Ovary (tissue), 9 donors: ENCODE results near the gene NHERF1. TPM values are rescaled to one million over a fixed set of nuclear protein-coding genes. Genes with fewer than 3 reads are reported as not detected.

ENCODE experiments used
- DNase-seq, 5 donors: peaks; one replicate each; pipeline ENCODE4 v3.0.0-alpha.2; 2019 to 2020
- H3K27ac ChIP-seq, 2 donors: fragments of 200-600 bp; one replicate each; pipeline versions ENCODE4 v1.5.1 to v1.8.0; 2019 to 2022
- H3K27me3 ChIP-seq: fragments of 200-600 bp; one replicate; pipeline ENCODE4 v1.8.0; 2022
- H3K36me3 ChIP-seq: fragments of 200-600 bp; sonication (generic); one replicate; pipeline ENCODE4 v1.5.1; 2019
- H3K4me1 ChIP-seq: one replicate; pipeline ENCODE4 v1.8.1; 2013; ENCODE audit warnings: mild to moderate bottlenecking, moderate library complexity; ENCODE audit not compliant: insufficient read depth
- H3K4me3 ChIP-seq: fragments of 200-600 bp; sonication (generic); one replicate; pipeline ENCODE4 v1.5.1; 2017
- H3K9me3 ChIP-seq, 2 donors: fragments of 200-600 bp in 1 of 2; sonication (generic) in 1 of 2; one replicate each; pipeline versions ENCODE4 v1.5.1 to v1.8.1; 2013 to 2019; ENCODE audit warnings: mild to moderate bottlenecking in 1 of 2, moderate library complexity in 1 of 2
- EP300 ChIP-seq: sonication (generic); formaldehyde crosslinking; IDR thresholded peaks from one replicate; pipeline ENCODE4 v1.6.1; 2017; ENCODE audit warnings: antibody characterized with exemption
- POLR2A ChIP-seq: fragments of 450-650 bp; IDR thresholded peaks from one replicate; pipeline ENCODE4 v1.6.1; 2017; ENCODE audit warnings: antibody characterized with exemption, mild to moderate bottlenecking, moderate library complexity
- WGBS, 3 donors: extraction: QIAGEN DNeasy Blood & Tissue Kit in 1 of 3; methylation state at CpG; one replicate each; pipeline versions ENCODE4 v1.1.5 to v1.1.7; 2013 to 2017; 5-methylcytosine and 5-hydroxymethylcytosine counted together
- intact Hi-C, 4 donors: fragments of 100-400 bp; cut with DNase I; formaldehyde crosslinking; loops; one replicate each; pipeline versions ENCODE4 v1.11.0 to v1.15.1; 2022 to 2023
- polyA plus RNA-seq, 2 donors: library from polyadenylated mRNA; stranded (reverse); fragments of 200-250 nt in 1 of 2; fragments of 350-450 nt in 1 of 2; fragmentation: Illumina TruSeq in 1 of 2; extraction: RNeasy Lipid Tissue Mini Kit (QIAGEN cat#74804) in 1 of 2; gene quantifications; one replicate each; pipeline ENCODE4 v1.2.3, GENCODE V29; 2013 to 2014
- total RNA-seq, 7 donors: library from RNA; depleted of rRNA in 2 of 7; stranded (reverse); fragments of >200 nt in 2 of 7; fragmentation: NEBNext Ultra II Directional in 3 of 7; extraction: Animal tissue kit (Norgen Biotek cat#: 25700) in 3 of 7; gene quantifications; one replicate each; pipeline versions ENCODE4 v1.1.0 to v1.2.4, GENCODE V29; 2016 to 2023
- TF ChIP-seq, protein P1 (sequence below), 3 donors: fragments of 450-650 bp in 2 of 3; fragments of 200-600 bp in 1 of 3; IDR thresholded peaks; one replicate each; pipeline versions ENCODE4 v1.5.1 to v1.8.0; 2016 to 2022; ENCODE audit warnings: antibody characterized with exemption in 3 of 3, mild to moderate bottlenecking in 1 of 3
- donor health status: DM: no; HTN: no; CAD: no; lungs with moderate emphysema.
- donor health status: DM: no; HTN: no; CAD: no.
- donor health status: Bipolar disorder and iron deficiency.
- donor health status: DM: yes; HTN: yes; CAD: no.
- donor health status: DM: no; HTN: no; CAD: no.
- donor health status: DM: yes; HTN: yes; CAD: no.

Gene NHERF1
- total and polyA plus RNA-seq, 9 donors = 12.1 to 101 (median 21.0) TPM

DNA sequence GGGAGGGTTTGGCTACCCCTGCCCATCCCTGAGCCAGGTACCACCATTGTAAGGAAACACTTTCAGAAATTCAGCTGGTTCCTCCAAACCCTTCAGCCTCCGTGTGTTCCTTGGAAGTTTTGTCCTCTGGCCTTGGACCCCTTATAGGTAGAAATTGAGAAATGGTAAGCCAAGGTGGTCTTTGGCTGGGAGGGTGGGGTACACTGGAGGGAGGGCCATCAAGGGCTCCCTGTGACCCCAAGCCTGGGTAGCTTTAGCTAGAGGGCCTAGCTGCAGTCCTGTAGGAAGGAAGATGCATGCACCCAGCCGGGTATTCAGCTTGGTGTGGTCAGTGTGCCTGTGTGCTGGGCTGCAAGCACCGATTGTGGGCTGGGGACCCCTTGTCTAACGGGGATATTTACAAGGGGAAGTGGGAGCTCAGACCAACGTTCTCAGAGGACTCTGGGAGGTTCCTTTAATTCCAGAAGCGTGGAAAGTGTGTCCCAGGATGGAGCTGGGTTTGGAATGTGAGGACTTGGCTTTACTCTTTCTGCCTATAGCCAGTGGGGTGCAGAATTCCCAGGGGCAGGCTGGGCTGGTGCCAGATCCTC, 20.9 kb downstream of the NHERF1 start:
- TF ChIP-seq EP300 (no peak), POLR2A (no peak)
- TF ChIP-seq, protein P1, sequence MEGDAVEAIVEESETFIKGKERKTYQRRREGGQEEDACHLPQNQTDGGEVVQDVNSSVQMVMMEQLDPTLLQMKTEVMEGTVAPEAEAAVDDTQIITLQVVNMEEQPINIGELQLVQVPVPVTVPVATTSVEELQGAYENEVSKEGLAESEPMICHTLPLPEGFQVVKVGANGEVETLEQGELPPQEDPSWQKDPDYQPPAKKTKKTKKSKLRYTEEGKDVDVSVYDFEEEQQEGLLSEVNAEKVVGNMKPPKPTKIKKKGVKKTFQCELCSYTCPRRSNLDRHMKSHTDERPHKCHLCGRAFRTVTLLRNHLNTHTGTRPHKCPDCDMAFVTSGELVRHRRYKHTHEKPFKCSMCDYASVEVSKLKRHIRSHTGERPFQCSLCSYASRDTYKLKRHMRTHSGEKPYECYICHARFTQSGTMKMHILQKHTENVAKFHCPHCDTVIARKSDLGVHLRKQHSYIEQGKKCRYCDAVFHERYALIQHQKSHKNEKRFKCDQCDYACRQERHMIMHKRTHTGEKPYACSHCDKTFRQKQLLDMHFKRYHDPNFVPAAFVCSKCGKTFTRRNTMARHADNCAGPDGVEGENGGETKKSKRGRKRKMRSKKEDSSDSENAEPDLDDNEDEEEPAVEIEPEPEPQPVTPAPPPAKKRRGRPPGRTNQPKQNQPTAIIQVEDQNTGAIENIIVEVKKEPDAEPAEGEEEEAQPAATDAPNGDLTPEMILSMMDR (IDR thresholded peaks at IDR 0.05) = no peak
- Histone ChIP-seq H3K9me3 (no peaks in the 10 kb centered on the region), H3K36me3 (no peaks in the 10 kb centered on the region), H3K27me3 (no peaks in the 10 kb centered on the region), H3K27ac (no peak overlapping the region), H3K4me1 (no peaks in the 10 kb centered on the region), H3K4me3 (no peak overlapping the region)
- intact Hi-C loops = no loop called here
- 33 to 42% (median 42%) methylated on average over 6 of the region's 6 CpGs for WGBS, 3 donors
- DNase-seq = no peak

- TF ChIP-seq, protein P1 (IDR thresholded peaks at IDR 0.05) = no peak
- no peak for TF ChIP-seq POLR2A
- no peak for TF ChIP-seq EP300
Observed at GRCh38 chr17:74769856-74770497, 21.5 kb downstream of the NHERF1 start.

DNA sequence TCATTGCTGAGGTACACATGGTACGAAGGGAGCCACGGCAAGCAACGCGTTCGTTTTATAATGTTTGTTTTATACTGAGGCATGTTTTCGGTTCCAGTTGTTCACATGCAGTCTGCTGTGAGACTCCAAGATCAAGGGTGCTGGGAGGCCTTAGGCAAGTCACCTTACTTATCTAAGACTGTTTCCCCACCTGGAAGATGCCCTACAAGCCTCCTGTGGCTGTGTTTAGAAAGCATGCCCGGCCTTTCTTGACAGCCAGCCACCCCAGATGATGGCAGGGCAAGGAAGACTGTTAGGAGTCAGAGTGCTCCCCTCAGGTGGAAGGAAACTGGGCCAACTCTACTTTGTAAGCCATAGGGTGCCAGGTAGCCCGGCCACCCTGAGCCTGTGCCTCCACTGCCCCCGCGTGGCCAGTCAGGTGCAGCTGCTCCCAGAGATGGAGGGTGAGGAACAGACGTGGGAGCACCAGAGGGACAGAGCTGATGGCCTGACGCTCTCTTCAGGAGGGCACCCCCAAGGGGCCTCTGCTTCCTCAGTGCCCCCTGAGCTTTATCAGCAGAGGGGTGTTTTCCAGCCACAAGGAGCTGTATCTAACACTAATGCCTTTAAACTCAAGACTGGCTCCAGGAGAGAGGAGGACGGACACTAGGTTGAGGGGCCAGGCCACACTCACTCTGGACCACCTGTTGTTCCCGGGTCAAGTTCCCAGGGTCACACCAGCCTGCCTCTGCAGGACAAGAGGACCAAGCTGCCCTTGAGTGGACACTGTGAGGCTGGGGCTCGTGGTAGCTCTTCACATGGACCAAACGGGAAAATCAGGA, 22.3 kb downstream of the NHERF1 start:
- H3K4me1 ChIP-seq = peaks cover 3% of the 10 kb centered on the region
- DNase-seq = peak in 3 of 5 donors; percentile 47 to 71 (median 58)

More at GRCh38 chr17:74769856-74770497, 21.5 kb downstream of the NHERF1 start:
- H3K36me3 ChIP-seq = no peaks in the 10 kb centered on the region
- no peak overlapping the region for H3K27ac ChIP-seq
- intact Hi-C loops = no loop called here
- no peaks in the 10 kb centered on the region for H3K9me3 ChIP-seq
- H3K27me3 ChIP-seq = no peaks in the 10 kb centered on the region
- H3K4me3 ChIP-seq = no peak overlapping the region
- no peaks in the 10 kb centered on the region for H3K4me1 ChIP-seq
- 50 to 58% (median 51%) methylated on average over 5 of the region's 5 CpGs for WGBS, 3 donors
- DNase-seq = no peak

GRCh38 chr17:74771319-74771914, 23.0 kb downstream of the NHERF1 start:
- Histone ChIP-seq H3K27me3 (no peaks in the 10 kb centered on the region), H3K4me1 (peaks cover 3% of the 10 kb centered on the region), H3K36me3 (no peaks in the 10 kb centered on the region), H3K27ac (no peak overlapping the region), H3K9me3 (no peaks in the 10 kb centered on the region), H3K4me3 (no peak overlapping the region)
- no peak for DNase-seq
- TF ChIP-seq, protein P1 (IDR thresholded peaks at IDR 0.05) = no peak
- TF ChIP-seq EP300 (no peak), POLR2A (no peak)
- intact Hi-C loops = no loop called here
- 63 to 74% (median 73%) methylated on average over 9 of the region's 9 CpGs for WGBS, 3 donors

More for the DNA sequence above, 22.3 kb downstream of the NHERF1 start:
- TF ChIP-seq, protein P1 (IDR thresholded peaks at IDR 0.05) = peak in 1 of 3 donors; percentile 34
- TF ChIP-seq EP300 = no peak
- Histone ChIP-seq H3K9me3 (no peaks in the 10 kb centered on the region), H3K36me3 (no peaks in the 10 kb centered on the region), H3K27me3 (no peaks in the 10 kb centered on the region), H3K4me3 (no peak overlapping the region), H3K27ac (no peak overlapping the region)
- 52 to 59% (median 57%) methylated on average over 16 of the region's 16 CpGs for WGBS, 3 donors
- intact Hi-C loops = no loop called here
